MM.1S (cell line): ENCODE data around the gene CAMK1G.

Source experiments
- DNase-seq: peaks from one replicate; pipeline ENCODE4 v3.0.0-alpha.2; 2015
- H2AFZ ChIP-seq: fragments of 300-600 bp; sonication (generic); 2 replicates; pipeline ENCODE4 v1.6.0; 2016; ENCODE audit warnings: antibody characterized with exemption, low read length
- H3F3A ChIP-seq: fragments of 300-600 bp; sonication (generic); 2 replicates; pipeline ENCODE4 v1.6.1; 2016; ENCODE audit warnings: mild to moderate bottlenecking, antibody characterized with exemption, low read length, moderate library complexity, mixed read lengths; ENCODE audit not compliant: insufficient read depth
- H3K27ac ChIP-seq: fragments of 300-600 bp; sonication (generic); 2 replicates; pipeline ENCODE4 v1.5.1; 2016; ENCODE audit warnings: mild to moderate bottlenecking, low read length
- H3K27me3 ChIP-seq: fragments of 300-600 bp; sonication (generic); replicated peaks from 2 replicates; pipeline ENCODE4 v1.6.0; 2016; ENCODE audit warnings: low read length; ENCODE audit not compliant: insufficient read depth
- H3K36me3 ChIP-seq: fragments of 300-600 bp; sonication (generic); replicated peaks from 2 replicates; pipeline ENCODE4 v1.6.1; 2016; ENCODE audit warnings: mild to moderate bottlenecking, low read length, mixed read lengths; ENCODE audit not compliant: insufficient read depth
- H3K4me1 ChIP-seq: fragments of 300-600 bp; sonication (generic); 2 replicates; pipeline ENCODE4 v1.6.1; 2016; ENCODE audit warnings: low read length, mixed read lengths
- H3K4me2 ChIP-seq: fragments of 300-600 bp; sonication (generic); 2 replicates; pipeline ENCODE4 v1.6.0; 2016; ENCODE audit warnings: low read depth, low read length
- H3K4me3 ChIP-seq: fragments of 300-600 bp; sonication (generic); 2 replicates; pipeline ENCODE4 v1.5.1; 2016; ENCODE audit warnings: low read length, mixed read lengths
- H3K79me2 ChIP-seq: fragments of 300-600 bp; sonication (generic); 2 replicates; pipeline ENCODE4 v1.6.1; 2016; ENCODE audit warnings: mixed run types, low read length, mixed read lengths
- H3K9ac ChIP-seq: fragments of 300-600 bp; sonication (generic); 2 replicates; pipeline ENCODE4 v1.6.1; 2016; ENCODE audit warnings: low read length, mixed read lengths
- H3K9me2 ChIP-seq: fragments of 300-600 bp; sonication (generic); replicated peaks from 2 replicates; pipeline ENCODE4 v1.6.1; 2016; ENCODE audit warnings: mild to moderate bottlenecking, low read length, mixed read lengths; ENCODE audit not compliant: insufficient read depth
- H3K9me3 ChIP-seq: fragments of 300-600 bp; sonication (generic); replicated peaks from 2 replicates; pipeline ENCODE4 v1.6.1; 2016; ENCODE audit warnings: mild to moderate bottlenecking, low read length, mixed read lengths; ENCODE audit not compliant: insufficient read depth
- H4K20me1 ChIP-seq: fragments of 300-600 bp; sonication (generic); 2 replicates; pipeline ENCODE4 v1.6.1; 2016; ENCODE audit warnings: mild to moderate bottlenecking, low read length, moderate library complexity, mixed read lengths; ENCODE audit not compliant: insufficient read depth
- EZH2 ChIP-seq: fragments of 300-600 bp; sonication (generic); optimal IDR thresholded peaks from 2 replicates; pipeline ENCODE3; 2017; ENCODE audit warnings: low read depth, mild to moderate bottlenecking, antibody characterized with exemption, low read length, mixed read lengths
- EZH2phosphoT487 ChIP-seq: fragments of 300-600 bp; sonication (generic); IDR thresholded peaks from 2 replicates; pipeline ENCODE4 v1.6.1; 2018; ENCODE audit warnings: antibody characterized with exemption, low read length
- TF ChIP-seq, protein P1 (sequence below): fragments of 300-600 bp; sonication (generic); IDR thresholded peaks from 2 replicates; pipeline ENCODE4 v1.5.1; 2016; ENCODE audit warnings: antibody characterized with exemption, low read length, mixed read lengths

Gene CAMK1G

DNA sequence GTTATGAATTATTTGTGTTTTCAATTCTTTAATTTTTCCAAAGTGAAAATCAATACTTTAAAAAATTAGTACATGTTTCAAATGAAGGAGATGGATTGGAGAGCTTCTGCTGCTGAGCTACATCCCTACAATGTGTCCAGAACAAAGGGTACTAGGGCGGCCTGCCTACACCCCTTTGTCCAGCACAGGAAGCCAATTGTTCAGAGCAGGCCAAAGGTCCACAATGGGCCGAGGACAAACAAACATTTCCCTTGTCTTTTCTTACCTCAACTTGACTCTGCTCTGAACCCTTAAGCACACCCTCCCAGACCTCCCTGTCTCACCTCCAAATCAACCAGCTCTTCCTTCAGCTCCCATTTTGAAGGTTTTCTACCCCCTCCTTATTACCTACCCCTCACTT, 39.4 kb upstream of the CAMK1G start:
- Histone ChIP-seq H4K20me1 (no peaks in the 10 kb centered on the region), H2AFZ (no peak overlapping the region), H3K36me3 (no peaks in the 10 kb centered on the region), H3K4me2 (no peak overlapping the region), H3K9me2 (no peaks in the 10 kb centered on the region), H3F3A (no peaks in the 10 kb centered on the region), H3K9ac (no peak overlapping the region), H3K4me1 (no peaks in the 10 kb centered on the region), H3K27me3 (no peaks in the 10 kb centered on the region), H3K27ac (no peak overlapping the region), H3K9me3 (no peaks in the 10 kb centered on the region), H3K4me3 (no peak overlapping the region), H3K79me2 (no peaks in the 10 kb centered on the region)
- DNase-seq, result no peak
- TF ChIP-seq, protein P1, sequence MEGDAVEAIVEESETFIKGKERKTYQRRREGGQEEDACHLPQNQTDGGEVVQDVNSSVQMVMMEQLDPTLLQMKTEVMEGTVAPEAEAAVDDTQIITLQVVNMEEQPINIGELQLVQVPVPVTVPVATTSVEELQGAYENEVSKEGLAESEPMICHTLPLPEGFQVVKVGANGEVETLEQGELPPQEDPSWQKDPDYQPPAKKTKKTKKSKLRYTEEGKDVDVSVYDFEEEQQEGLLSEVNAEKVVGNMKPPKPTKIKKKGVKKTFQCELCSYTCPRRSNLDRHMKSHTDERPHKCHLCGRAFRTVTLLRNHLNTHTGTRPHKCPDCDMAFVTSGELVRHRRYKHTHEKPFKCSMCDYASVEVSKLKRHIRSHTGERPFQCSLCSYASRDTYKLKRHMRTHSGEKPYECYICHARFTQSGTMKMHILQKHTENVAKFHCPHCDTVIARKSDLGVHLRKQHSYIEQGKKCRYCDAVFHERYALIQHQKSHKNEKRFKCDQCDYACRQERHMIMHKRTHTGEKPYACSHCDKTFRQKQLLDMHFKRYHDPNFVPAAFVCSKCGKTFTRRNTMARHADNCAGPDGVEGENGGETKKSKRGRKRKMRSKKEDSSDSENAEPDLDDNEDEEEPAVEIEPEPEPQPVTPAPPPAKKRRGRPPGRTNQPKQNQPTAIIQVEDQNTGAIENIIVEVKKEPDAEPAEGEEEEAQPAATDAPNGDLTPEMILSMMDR, result no peak
- TF ChIP-seq EZH2phosphoT487 (no peak), EZH2 (no peak)

DNA sequence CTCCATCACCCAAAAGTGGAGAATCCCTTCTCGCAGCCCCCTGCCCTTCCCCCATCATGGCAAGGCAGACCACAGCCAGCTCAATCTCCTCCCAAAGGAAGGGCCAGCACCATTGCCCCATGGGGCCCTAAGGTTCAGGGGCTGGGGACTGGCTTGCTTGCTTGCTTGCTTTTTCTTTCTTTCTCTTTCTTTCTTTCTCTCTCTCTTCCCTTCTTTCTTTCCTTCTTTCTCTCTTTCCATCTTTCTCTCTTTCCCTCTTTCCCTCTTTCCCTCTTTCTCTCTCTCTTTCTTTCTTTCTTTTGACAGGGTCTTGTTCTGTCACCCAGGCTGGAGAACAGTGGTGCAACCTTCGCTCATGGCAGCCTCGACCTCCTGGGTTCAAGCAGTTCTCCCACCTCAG, 38.1 kb upstream of the CAMK1G start:
- TF ChIP-seq EZH2phosphoT487 (no peak), EZH2 (no peak)
- TF ChIP-seq, protein P1, result no peak
- Histone ChIP-seq H3K4me1 (no peaks in the 10 kb centered on the region), H3F3A (no peaks in the 10 kb centered on the region), H3K9ac (no peak overlapping the region), H3K4me2 (no peak overlapping the region), H3K27me3 (no peaks in the 10 kb centered on the region), H2AFZ (no peak overlapping the region), H3K36me3 (no peaks in the 10 kb centered on the region), H3K9me3 (no peaks in the 10 kb centered on the region), H3K79me2 (no peaks in the 10 kb centered on the region), H3K27ac (no peak overlapping the region), H3K4me3 (no peak overlapping the region), H3K9me2 (no peaks in the 10 kb centered on the region), H4K20me1 (no peaks in the 10 kb centered on the region)
- DNase-seq, result no peak

DNA sequence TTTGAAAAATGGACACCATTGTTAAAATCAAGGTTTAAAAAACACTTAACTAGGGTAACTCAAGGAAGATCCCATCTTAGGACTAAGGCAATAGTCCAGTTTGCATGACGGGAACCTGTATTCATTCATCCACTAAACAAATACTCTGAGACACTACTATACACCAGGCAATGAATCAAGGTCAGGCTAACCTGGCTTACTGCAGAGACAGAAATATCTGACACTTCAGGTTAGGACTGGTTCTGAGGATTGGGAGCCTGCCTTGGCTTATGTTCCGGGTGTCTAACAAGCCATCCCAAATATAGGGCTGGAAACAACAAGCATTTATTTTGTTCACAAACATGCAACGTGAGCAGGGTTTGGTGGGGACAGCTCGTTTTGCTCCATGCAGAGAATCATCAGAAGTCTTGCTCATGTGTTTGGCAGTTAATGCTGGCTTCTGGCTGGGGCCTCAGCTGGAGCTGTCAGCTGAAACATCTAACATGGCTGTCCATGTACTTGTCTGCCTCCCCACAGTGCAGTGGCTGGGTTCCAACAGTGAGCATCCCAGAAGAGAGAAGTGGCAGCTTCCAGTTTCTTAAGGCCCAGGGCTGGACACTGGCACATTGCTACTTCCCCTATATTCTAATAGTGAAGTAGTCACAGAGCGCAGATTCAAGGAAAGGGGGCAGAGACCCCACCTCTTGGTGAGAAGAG, 37.0 kb upstream of the CAMK1G start:
- no peaks in the 10 kb centered on the region for H3K36me3 ChIP-seq
- no peak overlapping the region for H3K4me2 ChIP-seq
- H3F3A ChIP-seq, result no peaks in the 10 kb centered on the region
- no peaks in the 10 kb centered on the region for H3K9me3 ChIP-seq
- no peaks in the 10 kb centered on the region for H3K4me1 ChIP-seq
- no peaks in the 10 kb centered on the region for H4K20me1 ChIP-seq
- H3K9me2 ChIP-seq, result no peaks in the 10 kb centered on the region
- H2AFZ ChIP-seq, result no peak overlapping the region
- TF ChIP-seq, protein P1, result no peak
- TF ChIP-seq EZH2phosphoT487 (no peak), EZH2 (no peak)
- no peak for DNase-seq
- H3K4me3 ChIP-seq, result no peak overlapping the region
- no peak overlapping the region for H3K9ac ChIP-seq
- H3K27me3 ChIP-seq, result no peaks in the 10 kb centered on the region
- H3K27ac ChIP-seq, result no peak overlapping the region
- no peaks in the 10 kb centered on the region for H3K79me2 ChIP-seq
